MCF 10A (cell line): Measurements from ENCODE around the gene HEATR1. TPM values are rescaled to one million over a fixed set of nuclear protein-coding genes. Genes with fewer than 3 reads are reported as not detected.

Source experiments
- BruUV-seq: library from RNA; stranded (reverse); fragments of 400-500 nt; replicated peaks from 2 replicates; lab custom pipeline; 2021; lab: Mats Ljungman, UMichigan
- CTCF ChIA-PET: fragments of 300-600 bp; sonication (Branson Sonifier 250); formaldehyde crosslinking; extraction: SDS; loops from one replicate; lab custom pipeline; 2021; ENCODE audit warnings: antibody characterized with exemption, inconsistent platforms; lab: Yijun Ruan, JAX
- POLR2A ChIA-PET: fragments of 300-600, 350-650 bp; sonication (Branson Sonifier 250); formaldehyde crosslinking; extraction: SDS; loops from one replicate; lab custom pipeline; 2020; ENCODE audit warnings: antibody characterized with exemption, inconsistent platforms; lab: Yijun Ruan, JAX
- DNase-seq: peaks from one replicate; pipeline ENCODE4 v3.0.0-alpha.2; 2018; ENCODE audit not compliant: unreplicated experiment
- H3K27ac Mint-ChIP-seq: one replicate; pipeline ENCODE4 v1.8.0; 2022; ENCODE audit warnings: mild to moderate bottlenecking, low read depth, mixed read lengths; ENCODE audit not compliant: unreplicated experiment
- H3K27me3 Mint-ChIP-seq: one replicate; pipeline ENCODE4 v1.8.0; 2022; ENCODE audit warnings: mixed read lengths; ENCODE audit not compliant: insufficient read depth, unreplicated experiment
- H3K36me3 Mint-ChIP-seq: one replicate; pipeline ENCODE4 v1.8.0; 2022; ENCODE audit warnings: mild to moderate bottlenecking, moderate library complexity, mixed read lengths; ENCODE audit not compliant: insufficient read depth, unreplicated experiment
- H3K4me1 Mint-ChIP-seq: one replicate; pipeline ENCODE4 v1.8.0; 2022; ENCODE audit warnings: mixed read lengths; ENCODE audit not compliant: insufficient read depth, unreplicated experiment
- H3K4me3 Mint-ChIP-seq: one replicate; pipeline ENCODE4 v1.8.0; 2022; ENCODE audit warnings: mild to moderate bottlenecking, moderate library complexity, mixed read lengths; ENCODE audit not compliant: unreplicated experiment
- H3K9me3 Mint-ChIP-seq: one replicate; pipeline ENCODE4 v1.8.0; 2022; ENCODE audit warnings: mixed read lengths; ENCODE audit not compliant: unreplicated experiment
- CTCF ChIP-seq: fragments of 200-600 bp; IDR thresholded peaks from one replicate; pipeline ENCODE4 v1.8.0; 2022; ENCODE audit warnings: antibody characterized with exemption, mild to moderate bottlenecking; ENCODE audit not compliant: unreplicated experiment
- intact Hi-C: fragments of 100-400 bp; cut with micrococcal nuclease; formaldehyde crosslinking; loops from 2 replicates; pipeline ENCODE4 v1.14.1; 2022
- total RNA-seq: library from RNA; stranded (reverse); gene quantifications from 2 replicates; pipeline ENCODE4 v1.2.3, GENCODE V29; 2022

The HEATR1 gene
- total RNA-seq, 1 experiment from 2014 or later: 128 TPM

- CTCF ChIA-PET: no interaction called here
- peak overlapping the region; percentile 9 for H3K27ac Mint-ChIP-seq
- POLR2A ChIA-PET: interaction anchor here (0.8 to 3.3 kb wide), 3 partner anchors 10 to 11 kb away, joined by 3 to 16 read pairs (median 3); no protein-coding TSS in a partner anchor
- intact Hi-C loops: no loop called here
- peaks cover 98% of the 10 kb centered on the region for H3K36me3 Mint-ChIP-seq
- no peak for TF ChIP-seq CTCF
- DNase-seq: no peak
- H3K27me3 Mint-ChIP-seq: no peaks in the 10 kb centered on the region
- no peaks in the 10 kb centered on the region for H3K9me3 Mint-ChIP-seq
- no peaks in the 10 kb centered on the region for H3K4me1 Mint-ChIP-seq
- no peak overlapping the region for H3K4me3 Mint-ChIP-seq
- no TSS peak for BruUV-seq
Measured at GRCh38 chr1:236545621-236546169, 58.6 kb downstream of the HEATR1 start.

GRCh38 chr1:236543065-236543669, 61.1 kb downstream of the HEATR1 start:
- ChIA-PET CTCF (interaction anchor here (0.6 to 1.3 kb wide), 8 partner anchors 9 to 483 kb away, joined by 3 to 5 read pairs (median 3); no protein-coding TSS in a partner anchor), POLR2A (interaction anchor here (0.8 to 3.3 kb wide), 2 partner anchors 8 to 252 kb away, joined by 4 to 16 read pairs; partner anchors contain the start of gene MTR)
- Mint-ChIP-seq H3K36me3 (peaks cover 98% of the 10 kb centered on the region), H3K4me1 (no peaks in the 10 kb centered on the region), H3K27me3 (no peaks in the 10 kb centered on the region), H3K4me3 (no peak overlapping the region), H3K27ac (no peak overlapping the region), H3K9me3 (no peaks in the 10 kb centered on the region)
- TF ChIP-seq CTCF: peak; percentile 33
- no TSS peak for BruUV-seq
- intact Hi-C loops: no loop called here
- no peak for DNase-seq

- BruUV-seq: no TSS peak
- ChIA-PET POLR2A (interaction anchor here (0.6 to 9.7 kb wide), 6 partner anchors 9 to 312 kb away, joined by 3 to 99 read pairs (median 4); partner anchors contain the start of genes HEATR1 and LGALS8), CTCF (interaction anchor here (0.5 to 0.9 kb wide), 2 partner anchors 34 to 833 kb away, joined by 3 to 4 read pairs; no protein-coding TSS in a partner anchor)
- Mint-ChIP-seq H3K9me3 (no peaks in the 10 kb centered on the region), H3K27ac (no peak overlapping the region), H3K27me3 (no peaks in the 10 kb centered on the region), H3K4me3 (no peak overlapping the region), H3K36me3 (peaks cover 96% of the 10 kb centered on the region), H3K4me1 (no peaks in the 10 kb centered on the region)
- intact Hi-C loops: no loop called here
- no peak for DNase-seq
- TF ChIP-seq CTCF: no peak
Measured at GRCh38 chr1:236541710-236542109, 62.6 kb downstream of the HEATR1 start.

GRCh38 chr1:236540813-236541465, 63.4 kb downstream of the HEATR1 start:
- H3K27me3 Mint-ChIP-seq: no peaks in the 10 kb centered on the region
- DNase-seq: peak; percentile 73
- no peaks in the 10 kb centered on the region for H3K9me3 Mint-ChIP-seq
- no TSS peak for BruUV-seq
- no peak overlapping the region for H3K4me3 Mint-ChIP-seq
- CTCF ChIA-PET: interaction anchor here (0.5 to 7.6 kb wide), 5 partner anchors 10 to 832 kb away, joined by 3 to 74 read pairs (median 4); no protein-coding TSS in a partner anchor
- no peak overlapping the region for H3K27ac Mint-ChIP-seq
- intact Hi-C loops: no loop called here
- POLR2A ChIA-PET: interaction anchor here (0.6 to 9.7 kb wide), 10 partner anchors 10 to 1512 kb away, joined by 3 to 99 read pairs (median 3); partner anchors contain the start of genes HEATR1 and LGALS8
- H3K4me1 Mint-ChIP-seq: peaks cover 6% of the 10 kb centered on the region
- TF ChIP-seq CTCF: no peak
- peaks cover 95% of the 10 kb centered on the region for H3K36me3 Mint-ChIP-seq
